BE2C (cell line): ENCODE measurements around the gene MRRF.

ENCODE experiments used
- DNase-seq: peaks from one replicate; pipeline ENCODE4 v3.0.0-alpha.2; 2020
- H3K27me3 ChIP-seq: fragments of 250-450 bp; sonication (Bioruptor Pico); 2 replicates; pipeline ENCODE4 v1.5.1; 2020; ENCODE audit warnings: mild to moderate bottlenecking
- H3K36me3 ChIP-seq: fragments of 250-450 bp; sonication (Bioruptor Pico); 2 replicates; pipeline ENCODE4 v1.5.1; 2020; ENCODE audit warnings: mild to moderate bottlenecking
- H3K4me1 ChIP-seq: fragments of 250-450 bp; sonication (Bioruptor Pico); 2 replicates; pipeline ENCODE4 v1.5.1; 2020
- H3K4me3 ChIP-seq: 2 replicates; pipeline ENCODE4 v1.5.1; 2011; ENCODE audit warnings: low read depth, low read length
- H3K9me3 ChIP-seq: fragments of 250-450 bp; sonication (Bioruptor Pico); 2 replicates; pipeline ENCODE4 v1.5.1; 2020
- CTCF ChIP-seq: IDR thresholded peaks from 2 replicates; pipeline ENCODE4 v1.5.1; 2012; ENCODE audit warnings: mild to moderate bottlenecking, low read depth, low read length

The MRRF gene

GRCh38 chr9:122277285-122277897, 12.7 kb downstream of the MRRF start:
- no peak for TF ChIP-seq CTCF
- H3K4me3 ChIP-seq = no peak overlapping the region
- no peak for DNase-seq
- no peaks in the 10 kb centered on the region for H3K27me3 ChIP-seq
- no peaks in the 10 kb centered on the region; the same call in 1 of the 2 replicates for H3K4me1 ChIP-seq
- H3K9me3 ChIP-seq = no peaks in the 10 kb centered on the region
- H3K36me3 ChIP-seq = peaks cover 39% of the 10 kb centered on the region

- Histone ChIP-seq H3K36me3 (peaks cover 43% of the 10 kb centered on the region), H3K4me3 (no peak overlapping the region), H3K9me3 (no peaks in the 10 kb centered on the region), H3K27me3 (no peaks in the 10 kb centered on the region), H3K4me1 (no peaks in the 10 kb centered on the region; the same call in 1 of the 2 replicates)
- no peak for TF ChIP-seq CTCF
- no peak for DNase-seq
Observed at GRCh38 chr9:122281368-122281767, 16.7 kb downstream of the MRRF start.

- Histone ChIP-seq H3K4me1 (no peaks in the 10 kb centered on the region), H3K4me3 (no peak overlapping the region), H3K27me3 (no peaks in the 10 kb centered on the region), H3K9me3 (no peaks in the 10 kb centered on the region), H3K36me3 (peaks cover 52% of the 10 kb centered on the region)
- DNase-seq = no peak
- no peak for TF ChIP-seq CTCF
Observed at GRCh38 chr9:122286764-122287163, 22.1 kb downstream of the MRRF start.

- H3K9me3 ChIP-seq = no peaks in the 10 kb centered on the region
- H3K27me3 ChIP-seq = no peaks in the 10 kb centered on the region
- TF ChIP-seq CTCF = no peak
- H3K4me3 ChIP-seq = no peak overlapping the region
- H3K36me3 ChIP-seq = peaks cover 52% of the 10 kb centered on the region
- DNase-seq = no peak
- H3K4me1 ChIP-seq = no peaks in the 10 kb centered on the region
Observed at GRCh38 chr9:122287214-122287720, 22.6 kb downstream of the MRRF start.

GRCh38 chr9:122291458-122291857, 26.8 kb downstream of the MRRF start:
- Histone ChIP-seq H3K9me3 (no peaks in the 10 kb centered on the region), H3K4me1 (no peaks in the 10 kb centered on the region; the same call in 1 of the 2 replicates), H3K27me3 (no peaks in the 10 kb centered on the region; the same call in 1 of the 2 replicates), H3K4me3 (no peak overlapping the region), H3K36me3 (peaks cover 56% of the 10 kb centered on the region)
- TF ChIP-seq CTCF = no peak
- no peak for DNase-seq

GRCh38 chr9:122294531-122294930, 29.8 kb downstream of the MRRF start:
- H3K27me3 ChIP-seq = no peaks in the 10 kb centered on the region; the same call in 1 of the 2 replicates
- no peak for DNase-seq
- no peak overlapping the region for H3K4me3 ChIP-seq
- no peak for TF ChIP-seq CTCF
- H3K4me1 ChIP-seq = no peaks in the 10 kb centered on the region; the same call in 1 of the 2 replicates
- H3K36me3 ChIP-seq = peaks cover 70% of the 10 kb centered on the region
- no peaks in the 10 kb centered on the region for H3K9me3 ChIP-seq
